ENCODE data around the gene PCK2. TPM values are rescaled to one million over a fixed set of nuclear protein-coding genes. Genes with fewer than 3 reads are reported as not detected.

Gene PCK2
- total and polyA plus RNA-seq, 2 of the 13 experiments (the other 11 are each of a cell fraction or from before 2014, with no cell fraction given): 129 to 272 TPM

DNA sequence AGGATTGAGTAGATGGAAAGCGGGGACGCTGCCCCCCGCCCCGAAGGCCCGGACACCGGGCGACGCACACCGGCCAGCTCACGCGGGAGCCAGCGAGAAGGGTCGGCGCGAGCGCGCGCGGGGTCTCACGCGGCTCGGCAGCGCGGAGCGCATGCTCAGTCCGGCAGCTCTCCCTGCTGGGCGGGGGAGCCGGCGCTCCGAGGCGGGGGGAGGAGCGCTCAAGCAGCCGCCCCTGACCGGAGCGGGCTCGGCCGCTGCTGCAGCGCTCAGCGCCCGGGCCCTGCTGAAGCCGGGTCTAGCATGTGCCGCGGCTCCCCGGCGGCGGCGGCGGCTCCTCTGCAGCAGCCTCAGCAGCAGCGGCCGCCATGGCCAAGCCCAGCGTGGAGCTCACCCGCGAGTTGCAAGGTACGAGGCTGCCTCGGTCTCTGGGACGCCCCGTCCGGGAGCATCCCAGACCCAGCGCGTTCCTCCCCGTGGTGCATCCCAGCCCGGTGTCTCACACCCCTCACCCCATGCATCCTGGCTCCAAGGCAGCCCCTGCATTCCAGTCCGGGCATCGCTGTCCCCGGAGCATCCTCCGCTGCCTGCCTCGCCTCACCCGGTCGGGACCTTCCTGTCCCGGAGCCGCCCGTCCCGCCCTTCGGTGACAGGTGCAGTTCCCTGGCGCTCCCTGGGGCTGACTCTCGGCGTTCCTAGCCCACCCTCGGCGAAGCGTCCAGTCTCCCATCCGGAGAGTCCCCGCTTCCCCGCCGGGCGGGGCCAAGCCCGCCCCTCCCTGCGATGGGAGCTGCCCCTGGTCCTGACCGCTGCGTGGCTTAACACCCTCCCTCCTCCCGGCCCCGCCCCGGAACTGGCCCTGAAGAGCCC is 42.1 kb upstream of the PCK2 start, which contains the start of gene CARMIL3 (continued):
- TF ChIP-seq, protein P1, sequence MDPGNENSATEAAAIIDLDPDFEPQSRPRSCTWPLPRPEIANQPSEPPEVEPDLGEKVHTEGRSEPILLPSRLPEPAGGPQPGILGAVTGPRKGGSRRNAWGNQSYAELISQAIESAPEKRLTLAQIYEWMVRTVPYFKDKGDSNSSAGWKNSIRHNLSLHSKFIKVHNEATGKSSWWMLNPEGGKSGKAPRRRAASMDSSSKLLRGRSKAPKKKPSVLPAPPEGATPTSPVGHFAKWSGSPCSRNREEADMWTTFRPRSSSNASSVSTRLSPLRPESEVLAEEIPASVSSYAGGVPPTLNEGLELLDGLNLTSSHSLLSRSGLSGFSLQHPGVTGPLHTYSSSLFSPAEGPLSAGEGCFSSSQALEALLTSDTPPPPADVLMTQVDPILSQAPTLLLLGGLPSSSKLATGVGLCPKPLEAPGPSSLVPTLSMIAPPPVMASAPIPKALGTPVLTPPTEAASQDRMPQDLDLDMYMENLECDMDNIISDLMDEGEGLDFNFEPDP (CRISPR knock-in tag; conservative IDR thresholded peaks at IDR 0.05): no peak
- TF ChIP-seq, protein P2, sequence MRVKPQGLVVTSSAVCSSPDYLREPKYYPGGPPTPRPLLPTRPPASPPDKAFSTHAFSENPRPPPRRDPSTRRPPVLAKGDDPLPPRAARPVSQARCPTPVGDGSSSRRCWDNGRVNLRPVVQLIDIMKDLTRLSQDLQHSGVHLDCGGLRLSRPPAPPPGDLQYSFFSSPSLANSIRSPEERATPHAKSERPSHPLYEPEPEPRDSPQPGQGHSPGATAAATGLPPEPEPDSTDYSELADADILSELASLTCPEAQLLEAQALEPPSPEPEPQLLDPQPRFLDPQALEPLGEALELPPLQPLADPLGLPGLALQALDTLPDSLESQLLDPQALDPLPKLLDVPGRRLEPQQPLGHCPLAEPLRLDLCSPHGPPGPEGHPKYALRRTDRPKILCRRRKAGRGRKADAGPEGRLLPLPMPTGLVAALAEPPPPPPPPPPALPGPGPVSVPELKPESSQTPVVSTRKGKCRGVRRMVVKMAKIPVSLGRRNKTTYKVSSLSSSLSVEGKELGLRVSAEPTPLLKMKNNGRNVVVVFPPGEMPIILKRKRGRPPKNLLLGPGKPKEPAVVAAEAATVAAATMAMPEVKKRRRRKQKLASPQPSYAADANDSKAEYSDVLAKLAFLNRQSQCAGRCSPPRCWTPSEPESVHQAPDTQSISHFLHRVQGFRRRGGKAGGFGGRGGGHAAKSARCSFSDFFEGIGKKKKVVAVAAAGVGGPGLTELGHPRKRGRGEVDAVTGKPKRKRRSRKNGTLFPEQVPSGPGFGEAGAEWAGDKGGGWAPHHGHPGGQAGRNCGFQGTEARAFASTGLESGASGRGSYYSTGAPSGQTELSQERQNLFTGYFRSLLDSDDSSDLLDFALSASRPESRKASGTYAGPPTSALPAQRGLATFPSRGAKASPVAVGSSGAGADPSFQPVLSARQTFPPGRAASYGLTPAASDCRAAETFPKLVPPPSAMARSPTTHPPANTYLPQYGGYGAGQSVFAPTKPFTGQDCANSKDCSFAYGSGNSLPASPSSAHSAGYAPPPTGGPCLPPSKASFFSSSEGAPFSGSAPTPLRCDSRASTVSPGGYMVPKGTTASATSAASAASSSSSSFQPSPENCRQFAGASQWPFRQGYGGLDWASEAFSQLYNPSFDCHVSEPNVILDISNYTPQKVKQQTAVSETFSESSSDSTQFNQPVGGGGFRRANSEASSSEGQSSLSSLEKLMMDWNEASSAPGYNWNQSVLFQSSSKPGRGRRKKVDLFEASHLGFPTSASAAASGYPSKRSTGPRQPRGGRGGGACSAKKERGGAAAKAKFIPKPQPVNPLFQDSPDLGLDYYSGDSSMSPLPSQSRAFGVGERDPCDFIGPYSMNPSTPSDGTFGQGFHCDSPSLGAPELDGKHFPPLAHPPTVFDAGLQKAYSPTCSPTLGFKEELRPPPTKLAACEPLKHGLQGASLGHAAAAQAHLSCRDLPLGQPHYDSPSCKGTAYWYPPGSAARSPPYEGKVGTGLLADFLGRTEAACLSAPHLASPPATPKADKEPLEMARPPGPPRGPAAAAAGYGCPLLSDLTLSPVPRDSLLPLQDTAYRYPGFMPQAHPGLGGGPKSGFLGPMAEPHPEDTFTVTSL (CRISPR knock-in tag; IDR thresholded peaks at IDR 0.05; ENCODE audit: borderline replicate concordance): no peak
- TF ChIP-seq, protein P3, sequence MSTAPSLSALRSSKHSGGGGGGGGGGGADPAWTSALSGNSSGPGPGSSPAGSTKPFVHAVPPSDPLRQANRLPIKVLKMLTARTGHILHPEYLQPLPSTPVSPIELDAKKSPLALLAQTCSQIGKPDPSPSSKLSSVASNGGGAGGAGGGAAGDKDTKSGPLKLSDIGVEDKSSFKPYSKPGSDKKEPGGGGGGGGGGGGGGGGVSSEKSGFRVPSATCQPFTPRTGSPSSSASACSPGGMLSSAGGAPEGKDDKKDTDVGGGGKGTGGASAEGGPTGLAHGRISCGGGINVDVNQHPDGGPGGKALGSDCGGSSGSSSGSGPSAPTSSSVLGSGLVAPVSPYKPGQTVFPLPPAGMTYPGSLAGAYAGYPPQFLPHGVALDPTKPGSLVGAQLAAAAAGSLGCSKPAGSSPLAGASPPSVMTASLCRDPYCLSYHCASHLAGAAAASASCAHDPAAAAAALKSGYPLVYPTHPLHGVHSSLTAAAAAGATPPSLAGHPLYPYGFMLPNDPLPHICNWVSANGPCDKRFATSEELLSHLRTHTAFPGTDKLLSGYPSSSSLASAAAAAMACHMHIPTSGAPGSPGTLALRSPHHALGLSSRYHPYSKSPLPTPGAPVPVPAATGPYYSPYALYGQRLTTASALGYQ (CRISPR knock-in tag; IDR thresholded peaks at IDR 0.05): no peak
- no peak; the same call in none of the 2 replicates for TF ChIP-seq ZNF101 (CRISPR knock-in tag; IDR thresholded peaks at IDR 0.05; ENCODE audit: borderline replicate concordance, low read depth)
- TF ChIP-seq, protein P4, sequence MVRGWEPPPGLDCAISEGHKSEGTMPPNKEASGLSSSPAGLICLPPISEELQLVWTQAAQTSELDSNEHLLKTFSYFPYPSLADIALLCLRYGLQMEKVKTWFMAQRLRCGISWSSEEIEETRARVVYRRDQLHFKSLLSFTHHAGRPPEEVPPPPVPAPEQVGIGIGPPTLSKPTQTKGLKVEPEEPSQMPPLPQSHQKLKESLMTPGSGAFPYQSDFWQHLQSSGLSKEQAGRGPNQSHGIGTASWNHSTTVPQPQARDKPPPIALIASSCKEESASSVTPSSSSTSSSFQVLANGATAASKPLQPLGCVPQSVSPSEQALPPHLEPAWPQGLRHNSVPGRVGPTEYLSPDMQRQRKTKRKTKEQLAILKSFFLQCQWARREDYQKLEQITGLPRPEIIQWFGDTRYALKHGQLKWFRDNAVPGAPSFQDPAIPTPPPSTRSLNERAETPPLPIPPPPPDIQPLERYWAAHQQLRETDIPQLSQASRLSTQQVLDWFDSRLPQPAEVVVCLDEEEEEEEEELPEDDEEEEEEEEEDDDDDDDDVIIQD (CRISPR knock-in tag; IDR thresholded peaks at IDR 0.05; ENCODE audit: low read depth): peak; percentile 59; the same call in 1 of the 2 replicates
- peak; percentile 89 for TF ChIP-seq ATF7-NPFF (CRISPR knock-in tag; IDR thresholded peaks at IDR 0.05; ENCODE audit: low read depth)
- TF ChIP-seq KMT2A (CRISPR knock-in tag; IDR thresholded peaks at IDR 0.05): peak; percentile 21; the same call in 1 of the 2 replicates
- TF ChIP-seq, protein P5, sequence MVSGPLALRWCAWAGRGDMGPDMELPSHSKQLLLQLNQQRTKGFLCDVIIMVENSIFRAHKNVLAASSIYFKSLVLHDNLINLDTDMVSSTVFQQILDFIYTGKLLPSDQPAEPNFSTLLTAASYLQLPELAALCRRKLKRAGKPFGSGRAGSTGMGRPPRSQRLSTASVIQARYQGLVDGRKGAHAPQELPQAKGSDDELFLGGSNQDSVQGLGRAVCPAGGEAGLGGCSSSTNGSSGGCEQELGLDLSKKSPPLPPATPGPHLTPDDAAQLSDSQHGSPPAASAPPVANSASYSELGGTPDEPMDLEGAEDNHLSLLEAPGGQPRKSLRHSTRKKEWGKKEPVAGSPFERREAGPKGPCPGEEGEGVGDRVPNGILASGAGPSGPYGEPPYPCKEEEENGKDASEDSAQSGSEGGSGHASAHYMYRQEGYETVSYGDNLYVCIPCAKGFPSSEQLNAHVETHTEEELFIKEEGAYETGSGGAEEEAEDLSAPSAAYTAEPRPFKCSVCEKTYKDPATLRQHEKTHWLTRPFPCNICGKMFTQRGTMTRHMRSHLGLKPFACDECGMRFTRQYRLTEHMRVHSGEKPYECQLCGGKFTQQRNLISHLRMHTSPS (CRISPR knock-in tag; IDR thresholded peaks at IDR 0.05; ENCODE audit: low read depth): peak; percentile 75; the same call in 1 of the 2 replicates
- peak; percentile 76; the same call in 1 of the 2 replicates for TF ChIP-seq ZNF703 (CRISPR knock-in tag; IDR thresholded peaks at IDR 0.05; ENCODE audit: borderline replicate concordance)
- TF ChIP-seq, protein P6, sequence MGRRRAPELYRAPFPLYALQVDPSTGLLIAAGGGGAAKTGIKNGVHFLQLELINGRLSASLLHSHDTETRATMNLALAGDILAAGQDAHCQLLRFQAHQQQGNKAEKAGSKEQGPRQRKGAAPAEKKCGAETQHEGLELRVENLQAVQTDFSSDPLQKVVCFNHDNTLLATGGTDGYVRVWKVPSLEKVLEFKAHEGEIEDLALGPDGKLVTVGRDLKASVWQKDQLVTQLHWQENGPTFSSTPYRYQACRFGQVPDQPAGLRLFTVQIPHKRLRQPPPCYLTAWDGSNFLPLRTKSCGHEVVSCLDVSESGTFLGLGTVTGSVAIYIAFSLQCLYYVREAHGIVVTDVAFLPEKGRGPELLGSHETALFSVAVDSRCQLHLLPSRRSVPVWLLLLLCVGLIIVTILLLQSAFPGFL (CRISPR knock-in tag; IDR thresholded peaks at IDR 0.05): 0 out of 2 replicates have a peak, but pooled peaks have one; percentile 60
- peak; percentile 60; the same call in 1 of the 2 replicates for TF ChIP-seq BRD4 (CRISPR knock-in tag; IDR thresholded peaks at IDR 0.05)
- peak; percentile 25; the same call in 1 of the 2 replicates for TF ChIP-seq SMAD9 (CRISPR knock-in tag; IDR thresholded peaks at IDR 0.05)
- TF ChIP-seq TAF1 (CRISPR knock-in tag; IDR thresholded peaks at IDR 0.05): peak; percentile 50
